Measurements from ENCODE around the gene ITPR3. TPM values are rescaled to one million over a fixed set of nuclear protein-coding genes. Genes with fewer than 3 reads are reported as not detected.

Gene ITPR3
- total and polyA plus RNA-seq, 4 donors: 0.49 to 2.8 (median 0.71) TPM

DNA sequence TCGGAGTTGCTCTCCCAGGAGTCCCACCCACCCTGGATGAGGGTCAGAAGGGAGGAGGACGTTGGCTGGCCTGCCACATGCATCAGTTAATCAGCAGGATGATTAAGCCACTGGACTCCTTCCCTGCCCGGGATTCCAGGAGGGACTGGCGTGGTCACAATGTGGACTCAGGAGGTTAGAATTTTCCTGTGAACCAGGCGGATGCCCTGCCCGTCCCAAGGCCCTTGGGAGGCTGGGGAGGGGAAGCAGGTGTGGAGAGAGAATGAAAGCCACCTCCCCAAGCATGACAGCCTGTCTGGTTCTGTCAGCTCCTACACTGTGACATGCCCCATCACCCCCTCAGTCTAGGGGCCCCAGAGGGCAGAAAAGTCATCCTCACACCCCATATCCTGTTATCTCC is 11.6 kb upstream of the ITPR3 start (continued):
- TF ChIP-seq, protein P1, sequence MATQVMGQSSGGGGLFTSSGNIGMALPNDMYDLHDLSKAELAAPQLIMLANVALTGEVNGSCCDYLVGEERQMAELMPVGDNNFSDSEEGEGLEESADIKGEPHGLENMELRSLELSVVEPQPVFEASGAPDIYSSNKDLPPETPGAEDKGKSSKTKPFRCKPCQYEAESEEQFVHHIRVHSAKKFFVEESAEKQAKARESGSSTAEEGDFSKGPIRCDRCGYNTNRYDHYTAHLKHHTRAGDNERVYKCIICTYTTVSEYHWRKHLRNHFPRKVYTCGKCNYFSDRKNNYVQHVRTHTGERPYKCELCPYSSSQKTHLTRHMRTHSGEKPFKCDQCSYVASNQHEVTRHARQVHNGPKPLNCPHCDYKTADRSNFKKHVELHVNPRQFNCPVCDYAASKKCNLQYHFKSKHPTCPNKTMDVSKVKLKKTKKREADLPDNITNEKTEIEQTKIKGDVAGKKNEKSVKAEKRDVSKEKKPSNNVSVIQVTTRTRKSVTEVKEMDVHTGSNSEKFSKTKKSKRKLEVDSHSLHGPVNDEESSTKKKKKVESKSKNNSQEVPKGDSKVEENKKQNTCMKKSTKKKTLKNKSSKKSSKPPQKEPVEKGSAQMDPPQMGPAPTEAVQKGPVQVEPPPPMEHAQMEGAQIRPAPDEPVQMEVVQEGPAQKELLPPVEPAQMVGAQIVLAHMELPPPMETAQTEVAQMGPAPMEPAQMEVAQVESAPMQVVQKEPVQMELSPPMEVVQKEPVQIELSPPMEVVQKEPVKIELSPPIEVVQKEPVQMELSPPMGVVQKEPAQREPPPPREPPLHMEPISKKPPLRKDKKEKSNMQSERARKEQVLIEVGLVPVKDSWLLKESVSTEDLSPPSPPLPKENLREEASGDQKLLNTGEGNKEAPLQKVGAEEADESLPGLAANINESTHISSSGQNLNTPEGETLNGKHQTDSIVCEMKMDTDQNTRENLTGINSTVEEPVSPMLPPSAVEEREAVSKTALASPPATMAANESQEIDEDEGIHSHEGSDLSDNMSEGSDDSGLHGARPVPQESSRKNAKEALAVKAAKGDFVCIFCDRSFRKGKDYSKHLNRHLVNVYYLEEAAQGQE (IDR thresholded peaks at IDR 0.05): no peak
- TF ChIP-seq HNF4A (conservative IDR thresholded peaks at IDR 0.05) (no peak), JUND (IDR thresholded peaks at IDR 0.05) (no peak), GABPA (IDR thresholded peaks at IDR 0.05 in 1 of 2, conservative IDR thresholded peaks at IDR 0.05 in 1 of 2) (no peak), RAD21 (IDR thresholded peaks at IDR 0.05) (no peak)
- TF ChIP-seq, protein P2, sequence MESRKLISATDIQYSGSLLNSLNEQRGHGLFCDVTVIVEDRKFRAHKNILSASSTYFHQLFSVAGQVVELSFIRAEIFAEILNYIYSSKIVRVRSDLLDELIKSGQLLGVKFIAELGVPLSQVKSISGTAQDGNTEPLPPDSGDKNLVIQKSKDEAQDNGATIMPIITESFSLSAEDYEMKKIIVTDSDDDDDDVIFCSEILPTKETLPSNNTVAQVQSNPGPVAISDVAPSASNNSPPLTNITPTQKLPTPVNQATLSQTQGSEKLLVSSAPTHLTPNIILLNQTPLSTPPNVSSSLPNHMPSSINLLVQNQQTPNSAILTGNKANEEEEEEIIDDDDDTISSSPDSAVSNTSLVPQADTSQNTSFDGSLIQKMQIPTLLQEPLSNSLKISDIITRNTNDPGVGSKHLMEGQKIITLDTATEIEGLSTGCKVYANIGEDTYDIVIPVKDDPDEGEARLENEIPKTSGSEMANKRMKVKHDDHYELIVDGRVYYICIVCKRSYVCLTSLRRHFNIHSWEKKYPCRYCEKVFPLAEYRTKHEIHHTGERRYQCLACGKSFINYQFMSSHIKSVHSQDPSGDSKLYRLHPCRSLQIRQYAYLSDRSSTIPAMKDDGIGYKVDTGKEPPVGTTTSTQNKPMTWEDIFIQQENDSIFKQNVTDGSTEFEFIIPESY (IDR thresholded peaks at IDR 0.05): no peak
- TF ChIP-seq, protein P3, sequence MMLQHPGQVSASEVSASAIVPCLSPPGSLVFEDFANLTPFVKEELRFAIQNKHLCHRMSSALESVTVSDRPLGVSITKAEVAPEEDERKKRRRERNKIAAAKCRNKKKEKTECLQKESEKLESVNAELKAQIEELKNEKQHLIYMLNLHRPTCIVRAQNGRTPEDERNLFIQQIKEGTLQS (IDR thresholded peaks at IDR 0.05): no peak

DNA sequence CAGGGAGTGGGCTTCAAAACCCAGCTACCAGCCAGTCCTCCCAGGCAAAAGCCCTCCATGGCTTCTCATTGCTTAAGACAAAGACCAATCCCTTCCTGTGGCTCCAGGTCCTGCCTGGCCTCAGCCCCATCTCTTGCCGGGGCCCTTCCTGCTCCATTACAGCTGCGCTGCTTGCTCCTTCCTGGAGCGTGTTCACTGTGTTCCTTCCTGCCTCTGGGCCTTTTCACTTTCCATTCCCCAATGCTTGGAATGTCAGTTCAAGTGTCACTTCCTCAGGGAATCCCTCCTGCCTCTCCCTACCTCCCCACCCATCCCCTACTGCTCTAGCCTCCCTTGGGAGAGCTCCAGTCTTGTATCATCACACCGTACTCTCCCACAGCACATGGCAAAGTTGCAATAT is 11.1 kb upstream of the ITPR3 start:
- Histone ChIP-seq H3K36me3 (ENCODE audit: control insufficient read depth in 4 of 4, insufficient read depth in 3 of 4, low read depth in 1 of 4, low read length in 3 of 4) (no peaks in the 10 kb centered on the region), H3K4me1 (ENCODE audit: control insufficient read depth in 4 of 4, insufficient read depth in 4 of 4, low read length in 3 of 4) (peaks cover 0 to 5% (median 0%) of the 10 kb centered on the region in 4 donors), H3K4me3 (ENCODE audit: low read depth in 1 of 3, low read length in 3 of 3) (no peak overlapping the region), H3K9me3 (ENCODE audit: control insufficient read depth in 4 of 4, low read length in 3 of 4) (peaks cover 0 to 3% (median 1%) of the 10 kb centered on the region in 4 donors), H3K9ac (ENCODE audit: low read depth in 1 of 2, low read length in 2 of 2) (no peak overlapping the region), H3K27me3 (ENCODE audit: control insufficient read depth in 4 of 4, insufficient read depth in 4 of 4, low read length in 3 of 4) (no peaks in the 10 kb centered on the region), H3K27ac (ENCODE audit: low read depth in 1 of 2, low read length in 2 of 2) (no peak overlapping the region)
- no peak for DNase-seq (ENCODE audit: low spot score)
- TF ChIP-seq NR2F2 (IDR thresholded peaks at IDR 0.05) (peak; percentile 72), TAF1 (conservative IDR thresholded peaks at IDR 0.05) (no peak), YY1 (IDR thresholded peaks at IDR 0.05) (no peak), SP1 (IDR thresholded peaks at IDR 0.05) (peak; percentile 19), EGR1 (IDR thresholded peaks at IDR 0.05; ENCODE audit: low read depth in 2 of 2) (no peak), HNF4G (IDR thresholded peaks at IDR 0.05) (no peak)
- 77% methylated on average over 4 of the region's 4 CpGs for WGBS

DNA sequence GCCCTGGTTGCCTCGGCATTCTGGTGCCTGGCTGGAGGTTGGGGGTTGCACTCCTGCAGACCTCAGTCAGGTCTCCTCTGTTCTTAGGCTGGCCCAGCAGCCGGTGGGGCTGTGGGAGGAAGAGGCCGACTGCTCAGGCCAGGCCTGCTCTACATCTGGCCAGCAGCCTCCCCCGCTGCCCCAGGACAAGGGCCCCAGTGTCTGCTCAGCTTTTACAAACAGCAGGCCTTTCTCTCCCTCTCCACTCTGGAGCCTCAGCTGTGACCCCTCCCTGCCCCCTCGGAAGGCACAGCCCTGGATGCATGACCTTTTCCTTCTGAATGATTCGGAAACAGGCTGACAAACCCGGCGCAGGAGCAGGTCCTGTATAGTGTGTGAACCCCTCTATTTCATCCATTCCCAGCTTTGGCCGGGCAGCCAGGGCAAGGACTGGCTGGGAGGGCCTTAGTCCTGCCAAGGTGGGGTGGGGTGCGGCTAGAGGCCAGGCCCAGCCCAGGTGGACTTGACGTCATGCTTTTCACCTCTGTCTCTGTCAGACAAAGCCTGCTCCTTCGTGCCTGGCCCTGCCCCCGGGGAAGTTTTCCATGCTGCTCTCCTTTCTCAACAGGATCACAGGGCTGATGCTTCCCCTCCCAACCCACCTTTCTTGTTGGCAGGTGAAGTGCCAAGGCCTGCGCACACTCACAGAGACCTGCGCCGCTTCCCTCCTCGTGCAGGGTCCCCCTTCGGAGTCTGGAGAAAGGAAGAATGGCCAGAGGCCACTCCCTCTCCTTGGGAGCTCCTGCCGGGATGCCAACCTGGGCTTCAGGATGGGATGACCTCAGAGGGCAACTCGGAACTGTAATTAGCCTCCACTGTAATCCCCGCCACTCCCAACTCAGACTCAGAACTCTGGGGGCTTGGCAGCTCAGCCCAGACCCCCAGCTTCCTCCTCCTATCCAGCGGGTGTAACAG is 10.1 kb upstream of the ITPR3 start:
- Histone ChIP-seq H3K4me3 (ENCODE audit: low read depth in 1 of 3, low read length in 3 of 3) (no peak overlapping the region), H3K9ac (ENCODE audit: low read depth in 1 of 2, low read length in 2 of 2) (no peak overlapping the region), H3K9me3 (ENCODE audit: control insufficient read depth in 4 of 4, low read length in 3 of 4) (peaks cover 0 to 3% (median 1%) of the 10 kb centered on the region in 4 donors), H3K4me1 (ENCODE audit: control insufficient read depth in 4 of 4, insufficient read depth in 4 of 4, low read length in 3 of 4) (peaks cover 0 to 5% (median 0%) of the 10 kb centered on the region in 4 donors), H3K27ac (ENCODE audit: low read depth in 1 of 2, low read length in 2 of 2) (no peak overlapping the region), H3K36me3 (ENCODE audit: control insufficient read depth in 4 of 4, insufficient read depth in 3 of 4, low read depth in 1 of 4, low read length in 3 of 4) (no peaks in the 10 kb centered on the region), H3K27me3 (ENCODE audit: control insufficient read depth in 4 of 4, insufficient read depth in 4 of 4, low read length in 3 of 4) (no peaks in the 10 kb centered on the region)
- WGBS: 75% methylated on average over 22 of the region's 22 CpGs
- TF ChIP-seq NR2F2 (IDR thresholded peaks at IDR 0.05) (peak; percentile 8), SP1 (IDR thresholded peaks at IDR 0.05) (no peak)
- TF ChIP-seq, protein P1 (IDR thresholded peaks at IDR 0.05): no peak
- TF ChIP-seq, protein P2 (IDR thresholded peaks at IDR 0.05): no peak
- no peak for DNase-seq (ENCODE audit: low spot score)
